Esophagus muscularis mucosa (tissue), 4 donors: ENCODE results near the gene CD151. TPM values are rescaled to one million over a fixed set of nuclear protein-coding genes. Genes with fewer than 3 reads are reported as not detected.

Source experiments
- DNase-seq: peaks from one replicate; pipeline ENCODE4 v3.0.0-alpha.2; 2017; ENCODE audit errors: extremely low spot score
- H3K27ac ChIP-seq, 4 donors: fragments of 200-600 bp; sonication (generic); replicated peaks in 1 of 4; 1 replicate in 3 of 4; 2 replicates in 1 of 4; pipeline ENCODE4 v1.5.1; 2016 to 2019; ENCODE audit warnings: mild to moderate bottlenecking in 1 of 4
- H3K27me3 ChIP-seq, 4 donors: fragments of 200-600 bp; sonication (generic); one replicate each; pipeline versions ENCODE4 v1.5.1 to v1.6.0; 2016 to 2019
- H3K36me3 ChIP-seq, 4 donors: fragments of 200-600 bp; sonication (generic); one replicate each; pipeline ENCODE4 v1.5.1; 2016 to 2019
- H3K4me1 ChIP-seq, 4 donors: fragments of 200-600 bp; sonication (generic); one replicate each; pipeline ENCODE4 v1.5.1; 2016 to 2019
- H3K4me3 ChIP-seq, 4 donors: fragments of 200-600 bp; sonication (generic); 1 replicate in 2 of 4; 2 replicates in 2 of 4; pipeline ENCODE4 v1.5.1; 2016 to 2019; ENCODE audit warnings: mild to moderate bottlenecking in 4 of 4, moderate library complexity in 1 of 4
- H3K9me3 ChIP-seq, 4 donors: fragments of 200-600 bp; sonication (generic); 1 replicate in 3 of 4; 2 replicates in 1 of 4; pipeline ENCODE4 v1.5.1; 2016 to 2019
- EP300 ChIP-seq: sonication (generic); formaldehyde crosslinking; IDR thresholded peaks from one replicate; pipeline ENCODE4 v1.6.1; 2017; ENCODE audit warnings: antibody characterized with exemption
- POLR2A ChIP-seq: fragments of 450-650 bp; IDR thresholded peaks from one replicate; pipeline ENCODE4 v1.6.1; 2017; ENCODE audit warnings: antibody characterized with exemption, moderate library complexity, mild to moderate bottlenecking, low read depth
- POLR2AphosphoS5 ChIP-seq, 2 donors: sonication (generic); formaldehyde crosslinking; IDR thresholded peaks; one replicate each; pipeline ENCODE4 v1.6.1; 2017; ENCODE audit warnings: antibody characterized with exemption in 2 of 2
- WGBS: methylation state at CpG from one replicate; pipeline ENCODE4 v1.1.5; 2018; 5-methylcytosine and 5-hydroxymethylcytosine counted together
- intact Hi-C: fragments of 100-400 bp; cut with DNase I; formaldehyde crosslinking; loops from one replicate; pipeline ENCODE4 v1.15.1; 2023
- total RNA-seq, 4 donors: library from RNA; depleted of rRNA; stranded (reverse); fragments of >200 nt; gene quantifications; one replicate each; pipeline versions ENCODE4 v1.1.0 to v1.2.1, GENCODE V29; 2016
- TF ChIP-seq, protein P1 (sequence below), 3 experiments: fragments of 200-600 bp in 2 of 3; fragments of 450-650 bp in 1 of 3; sonication (generic) in 2 of 3; IDR thresholded peaks; one replicate each; pipeline ENCODE4 v1.5.1; 2017 to 2019; ENCODE audit warnings: antibody characterized with exemption in 3 of 3, mild to moderate bottlenecking in 2 of 3, moderate library complexity in 1 of 3

The CD151 gene
- total RNA-seq, 4 donors from 2014 or later, result 219 to 730 (median 352) TPM

DNA sequence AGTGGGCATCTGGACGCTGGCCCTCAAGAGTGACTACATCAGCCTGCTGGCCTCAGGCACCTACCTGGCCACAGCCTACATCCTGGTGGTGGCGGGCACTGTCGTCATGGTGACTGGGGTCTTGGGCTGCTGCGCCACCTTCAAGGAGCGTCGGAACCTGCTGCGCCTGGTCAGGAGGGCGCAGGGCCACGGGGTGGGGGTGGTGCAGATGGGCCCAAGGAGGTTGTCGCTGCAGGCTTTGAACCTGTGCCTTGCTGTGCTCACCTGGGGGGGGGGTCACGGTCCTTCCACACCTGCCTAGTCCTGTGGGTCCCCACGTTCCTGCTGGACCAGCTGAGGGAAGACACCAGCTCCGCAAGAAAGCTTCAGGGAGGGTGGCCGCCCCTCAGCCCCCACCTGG, 3.5 kb downstream of the CD151 start:
- peaks cover 0 to 13% (median 3%) of the 10 kb centered on the region in 4 donors for H3K27me3 ChIP-seq
- no peak overlapping the region for H3K4me3 ChIP-seq
- no peaks in the 10 kb centered on the region for H3K9me3 ChIP-seq
- peak overlapping the region; percentile 88 to 93 (median 90) for H3K27ac ChIP-seq
- H3K4me1 ChIP-seq, result peaks cover 69 to 95% (median 91%) of the 10 kb centered on the region in 4 donors
- WGBS, result no CpG with 5 or more reads among the region's 14 CpGs
- intact Hi-C loops, result no loop called here
- DNase-seq, result no peak
- peaks cover 35 to 56% (median 53%) of the 10 kb centered on the region in 4 donors for H3K36me3 ChIP-seq
- TF ChIP-seq POLR2A (no peak), POLR2AphosphoS5 (IDR thresholded peaks at IDR 0.05) (no peak), EP300 (no peak)
- TF ChIP-seq, protein P1, sequence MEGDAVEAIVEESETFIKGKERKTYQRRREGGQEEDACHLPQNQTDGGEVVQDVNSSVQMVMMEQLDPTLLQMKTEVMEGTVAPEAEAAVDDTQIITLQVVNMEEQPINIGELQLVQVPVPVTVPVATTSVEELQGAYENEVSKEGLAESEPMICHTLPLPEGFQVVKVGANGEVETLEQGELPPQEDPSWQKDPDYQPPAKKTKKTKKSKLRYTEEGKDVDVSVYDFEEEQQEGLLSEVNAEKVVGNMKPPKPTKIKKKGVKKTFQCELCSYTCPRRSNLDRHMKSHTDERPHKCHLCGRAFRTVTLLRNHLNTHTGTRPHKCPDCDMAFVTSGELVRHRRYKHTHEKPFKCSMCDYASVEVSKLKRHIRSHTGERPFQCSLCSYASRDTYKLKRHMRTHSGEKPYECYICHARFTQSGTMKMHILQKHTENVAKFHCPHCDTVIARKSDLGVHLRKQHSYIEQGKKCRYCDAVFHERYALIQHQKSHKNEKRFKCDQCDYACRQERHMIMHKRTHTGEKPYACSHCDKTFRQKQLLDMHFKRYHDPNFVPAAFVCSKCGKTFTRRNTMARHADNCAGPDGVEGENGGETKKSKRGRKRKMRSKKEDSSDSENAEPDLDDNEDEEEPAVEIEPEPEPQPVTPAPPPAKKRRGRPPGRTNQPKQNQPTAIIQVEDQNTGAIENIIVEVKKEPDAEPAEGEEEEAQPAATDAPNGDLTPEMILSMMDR (IDR thresholded peaks at IDR 0.05), result no peak

DNA sequence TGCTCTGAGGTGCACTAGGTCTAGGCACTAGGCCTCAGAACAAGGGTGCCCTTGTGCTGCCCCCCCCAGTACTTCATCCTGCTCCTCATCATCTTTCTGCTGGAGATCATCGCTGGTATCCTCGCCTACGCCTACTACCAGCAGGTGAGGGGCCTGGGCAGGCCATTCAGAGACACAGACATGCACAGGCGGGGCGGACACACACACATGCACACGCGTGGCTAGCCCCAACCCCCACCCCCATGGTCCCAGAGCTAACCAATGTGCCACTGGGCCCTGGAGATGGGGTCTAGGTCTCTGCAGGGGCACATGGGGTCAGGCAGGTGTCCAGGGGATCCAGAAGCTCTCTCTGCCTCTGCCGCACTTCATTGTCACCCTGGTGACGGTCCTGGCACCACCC, 3.9 kb downstream of the CD151 start:
- Histone ChIP-seq H3K27ac (peak overlapping the region; percentile 88 to 93 (median 90)), H3K4me1 (peaks cover 70 to 95% (median 91%) of the 10 kb centered on the region in 4 donors), H3K27me3 (peaks cover 0 to 9% (median under 1%) of the 10 kb centered on the region in 4 donors), H3K36me3 (peaks cover 35 to 56% (median 53%) of the 10 kb centered on the region in 4 donors), H3K9me3 (no peaks in the 10 kb centered on the region), H3K4me3 (no peak overlapping the region)
- no peak for DNase-seq
- 83% methylated on average over 7 of the region's 9 CpGs for WGBS
- TF ChIP-seq EP300, result no peak
- TF ChIP-seq POLR2AphosphoS5 (IDR thresholded peaks at IDR 0.05), result no peak
- TF ChIP-seq, protein P1 (IDR thresholded peaks at IDR 0.05), result no peak
- TF ChIP-seq POLR2A, result no peak
- intact Hi-C loops, result no loop called here

DNA sequence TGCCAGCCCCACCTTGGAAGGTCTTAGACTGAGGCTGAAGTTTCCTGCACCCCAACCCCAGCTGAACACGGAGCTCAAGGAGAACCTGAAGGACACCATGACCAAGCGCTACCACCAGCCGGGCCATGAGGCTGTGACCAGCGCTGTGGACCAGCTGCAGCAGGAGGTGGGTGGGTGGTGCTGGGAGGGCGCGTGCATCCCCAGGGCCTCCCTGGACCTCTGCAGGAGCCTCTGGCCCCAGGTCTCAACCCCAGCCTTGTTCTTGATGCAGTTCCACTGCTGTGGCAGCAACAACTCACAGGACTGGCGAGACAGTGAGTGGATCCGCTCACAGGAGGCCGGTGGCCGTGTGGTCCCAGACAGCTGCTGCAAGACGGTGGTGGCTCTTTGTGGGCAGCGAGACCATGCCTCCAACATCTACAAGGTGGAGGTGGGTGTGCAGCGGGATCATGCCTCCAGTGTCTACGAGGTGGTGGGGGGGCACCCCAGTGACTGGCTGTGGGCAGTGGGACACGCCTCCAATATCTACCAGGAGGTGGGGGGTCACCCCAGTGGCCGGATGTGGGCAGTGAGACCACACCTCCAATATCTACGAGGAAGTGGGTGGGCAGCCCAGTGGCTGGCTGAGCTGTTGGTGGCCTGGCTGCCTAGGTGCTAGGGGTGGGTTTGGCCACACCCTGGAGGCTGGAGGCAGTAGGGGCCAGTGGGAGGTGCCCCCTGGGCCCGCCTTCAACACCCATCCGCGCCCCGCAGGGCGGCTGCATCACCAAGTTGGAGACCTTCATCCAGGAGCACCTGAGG, 4.6 kb downstream of the CD151 start:
- intact Hi-C loops, result no loop called here
- DNase-seq, result no peak
- Histone ChIP-seq H3K27ac (peak overlapping the region; percentile 0 to 93 (median 56)), H3K9me3 (no peaks in the 10 kb centered on the region), H3K27me3 (peaks cover 0 to 2% (median 0%) of the 10 kb centered on the region in 4 donors), H3K36me3 (peaks cover 35 to 56% (median 53%) of the 10 kb centered on the region in 4 donors), H3K4me3 (no peak overlapping the region), H3K4me1 (peaks cover 65 to 91% (median 86%) of the 10 kb centered on the region in 4 donors)
- TF ChIP-seq, protein P1 (IDR thresholded peaks at IDR 0.05), result no peak
- TF ChIP-seq POLR2A (no peak), EP300 (no peak), POLR2AphosphoS5 (IDR thresholded peaks at IDR 0.05) (no peak)
- WGBS, result 83% methylated on average over 11 of the region's 22 CpGs

DNA sequence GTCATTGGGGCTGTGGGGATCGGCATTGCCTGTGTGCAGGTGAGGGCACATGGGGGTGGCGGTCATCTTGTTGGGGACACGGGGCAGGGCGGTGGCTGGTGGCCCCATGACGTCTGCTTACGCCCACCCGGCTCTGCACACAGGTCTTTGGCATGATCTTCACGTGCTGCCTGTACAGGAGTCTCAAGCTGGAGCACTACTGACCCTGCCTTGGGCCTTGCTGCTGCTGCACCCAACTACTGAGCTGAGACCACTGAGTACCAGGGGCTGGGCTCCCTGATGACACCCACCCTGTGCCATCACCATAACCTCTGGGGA, 5.2 kb downstream of the CD151 start:
- no peak for DNase-seq
- Histone ChIP-seq H3K27ac (peak overlapping the region in 1 of 4 donors; percentile 31), H3K4me3 (no peak overlapping the region), H3K27me3 (no peaks in the 10 kb centered on the region), H3K36me3 (peaks cover 35 to 56% (median 53%) of the 10 kb centered on the region in 4 donors), H3K4me1 (peaks cover 62 to 89% (median 83%) of the 10 kb centered on the region in 4 donors), H3K9me3 (no peaks in the 10 kb centered on the region)
- TF ChIP-seq POLR2AphosphoS5 (IDR thresholded peaks at IDR 0.05) (no peak), POLR2A (no peak), EP300 (no peak)
- TF ChIP-seq, protein P1 (IDR thresholded peaks at IDR 0.05), result no peak
- intact Hi-C loops, result no loop called here
- 71% methylated on average over 8 of the region's 8 CpGs for WGBS
